ENCODE data around the gene ADO.

Gene ADO

GRCh38 chr10:62794306-62794705 is 10.2 kb upstream of the ADO start:
- DNase-seq, result no peak

- no peak for DNase-seq
Observed at GRCh38 chr10:62795100-62795499, 9.4 kb upstream of the ADO start.

GRCh38 chr10:62795762-62796161 is 8.8 kb upstream of the ADO start:
- DNase-seq, result no peak

- no peak for DNase-seq
Observed at GRCh38 chr10:62796896-62797295, 7.6 kb upstream of the ADO start.

- DNase-seq, result no peak
Observed at GRCh38 chr10:62801871-62802270, 2.6 kb upstream of the ADO start.

GRCh38 chr10:62803724-62804355 is 680 bp upstream of the ADO start:
- peak in 1 of 2 experiments; percentile 26 for DNase-seq

- DNase-seq, result no peak
Observed at GRCh38 chr10:62805231-62806099, 945 bp downstream of the ADO start.

- DNase-seq, result no peak
Observed at GRCh38 chr10:62806251-62806650, 1.7 kb downstream of the ADO start.

- no peak for DNase-seq
Observed at GRCh38 chr10:62810156-62810902, 5.8 kb downstream of the ADO start.

GRCh38 chr10:62811159-62811875 is 6.8 kb downstream of the ADO start:
- no peak for DNase-seq

GRCh38 chr10:62812672-62813439 is 8.3 kb downstream of the ADO start:
- DNase-seq, result no peak

GRCh38 chr10:62813453-62813852 is 8.9 kb downstream of the ADO start:
- DNase-seq, result no peak

- DNase-seq, result no peak
Observed at GRCh38 chr10:62813981-62814380, 9.5 kb downstream of the ADO start.

GRCh38 chr10:62814756-62815380 is 10.3 kb downstream of the ADO start:
- no peak for DNase-seq

GRCh38 chr10:62815381-62816075 is 11.0 kb downstream of the ADO start:
- no peak for DNase-seq

- no peak for DNase-seq
Observed at GRCh38 chr10:62816076-62816330, 11.5 kb downstream of the ADO start.

- peak; percentile 93 for DNase-seq
Observed at GRCh38 chr10:62816331-62817120, 12.0 kb downstream of the ADO start, which contains the start of gene EGR2. Gene EGR2 (minus strand): TSS chr10:62816366. CDS start chr10:62816029, 337 bp downstream.

- no peak for DNase-seq
Observed at GRCh38 chr10:62817121-62817765, 12.7 kb downstream of the ADO start.

GRCh38 chr10:62817766-62818425 is 13.4 kb downstream of the ADO start:
- peak; percentile 35 to 64 for DNase-seq

Data from AML-193 (cell line).